Nephron (organoid): ENCODE measurements around the gene TSPAN18.

Experiments
- H3K27ac Mint-ChIP-seq, 3 experiments: 2 replicates each; pipeline ENCODE4 v1.8.0; 2020; ENCODE audit warnings: mixed read lengths in 3 of 3, mild to moderate bottlenecking in 2 of 3, moderate library complexity in 1 of 3
- H3K27me3 Mint-ChIP-seq: 2 replicates; pipeline ENCODE4 v1.8.0; 2021; ENCODE audit warnings: low read depth, mild to moderate bottlenecking, moderate library complexity, mixed read lengths
- H3K36me3 Mint-ChIP-seq: 2 replicates; pipeline ENCODE4 v1.8.0; 2020; ENCODE audit warnings: low read depth, mixed read lengths
- H3K4me1 Mint-ChIP-seq: 2 replicates; pipeline ENCODE4 v1.8.0; 2020; ENCODE audit warnings: mixed read lengths
- H3K4me3 Mint-ChIP-seq, 3 experiments: 2 replicates each; pipeline ENCODE4 v1.8.0; 2020; ENCODE audit warnings: mild to moderate bottlenecking in 3 of 3, mixed read lengths in 3 of 3, moderate library complexity in 2 of 3
- H3K9me3 Mint-ChIP-seq: 2 replicates; pipeline ENCODE4 v1.8.0; 2020; ENCODE audit warnings: mixed read lengths
- TF ChIP-seq, protein P1 (sequence below), 3 experiments: fragments of 200-600 bp; sonication (generic); IDR thresholded peaks; one replicate each; pipeline ENCODE4 v1.5.0; 2021; ENCODE audit warnings: antibody characterized with exemption in 3 of 3; ENCODE audit not compliant: unreplicated experiment in 3 of 3

The TSPAN18 gene

DNA sequence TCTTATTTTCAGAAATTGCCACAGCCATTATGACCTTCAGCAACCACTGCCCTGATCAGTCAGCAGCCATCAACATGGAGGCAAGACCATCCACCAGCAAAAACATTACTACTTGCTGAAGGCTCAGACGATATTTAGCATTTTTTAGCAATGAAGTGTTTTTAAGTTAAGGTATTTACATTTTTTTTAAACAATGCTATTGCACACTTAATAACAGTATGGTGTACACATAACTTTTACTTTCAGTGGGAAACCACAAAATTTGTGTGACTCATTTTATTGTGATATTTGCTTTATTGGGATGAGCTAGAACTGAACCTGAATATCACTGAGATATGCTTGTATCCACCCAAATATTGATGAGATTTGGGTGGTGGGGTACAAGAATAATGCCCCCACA is 110.9 kb downstream of the TSPAN18 start:
- Mint-ChIP-seq H3K36me3 (peaks cover 23% of the 10 kb centered on the region), H3K27ac (no peak overlapping the region), H3K4me1 (peaks cover 65% of the 10 kb centered on the region), H3K27me3 (no peaks in the 10 kb centered on the region), H3K4me3 (no peak overlapping the region), H3K9me3 (peaks cover 16% of the 10 kb centered on the region)
- TF ChIP-seq, protein P1, sequence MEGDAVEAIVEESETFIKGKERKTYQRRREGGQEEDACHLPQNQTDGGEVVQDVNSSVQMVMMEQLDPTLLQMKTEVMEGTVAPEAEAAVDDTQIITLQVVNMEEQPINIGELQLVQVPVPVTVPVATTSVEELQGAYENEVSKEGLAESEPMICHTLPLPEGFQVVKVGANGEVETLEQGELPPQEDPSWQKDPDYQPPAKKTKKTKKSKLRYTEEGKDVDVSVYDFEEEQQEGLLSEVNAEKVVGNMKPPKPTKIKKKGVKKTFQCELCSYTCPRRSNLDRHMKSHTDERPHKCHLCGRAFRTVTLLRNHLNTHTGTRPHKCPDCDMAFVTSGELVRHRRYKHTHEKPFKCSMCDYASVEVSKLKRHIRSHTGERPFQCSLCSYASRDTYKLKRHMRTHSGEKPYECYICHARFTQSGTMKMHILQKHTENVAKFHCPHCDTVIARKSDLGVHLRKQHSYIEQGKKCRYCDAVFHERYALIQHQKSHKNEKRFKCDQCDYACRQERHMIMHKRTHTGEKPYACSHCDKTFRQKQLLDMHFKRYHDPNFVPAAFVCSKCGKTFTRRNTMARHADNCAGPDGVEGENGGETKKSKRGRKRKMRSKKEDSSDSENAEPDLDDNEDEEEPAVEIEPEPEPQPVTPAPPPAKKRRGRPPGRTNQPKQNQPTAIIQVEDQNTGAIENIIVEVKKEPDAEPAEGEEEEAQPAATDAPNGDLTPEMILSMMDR (IDR thresholded peaks at IDR 0.05; ENCODE audit: unreplicated experiment in 3 of 3) = no peak

DNA sequence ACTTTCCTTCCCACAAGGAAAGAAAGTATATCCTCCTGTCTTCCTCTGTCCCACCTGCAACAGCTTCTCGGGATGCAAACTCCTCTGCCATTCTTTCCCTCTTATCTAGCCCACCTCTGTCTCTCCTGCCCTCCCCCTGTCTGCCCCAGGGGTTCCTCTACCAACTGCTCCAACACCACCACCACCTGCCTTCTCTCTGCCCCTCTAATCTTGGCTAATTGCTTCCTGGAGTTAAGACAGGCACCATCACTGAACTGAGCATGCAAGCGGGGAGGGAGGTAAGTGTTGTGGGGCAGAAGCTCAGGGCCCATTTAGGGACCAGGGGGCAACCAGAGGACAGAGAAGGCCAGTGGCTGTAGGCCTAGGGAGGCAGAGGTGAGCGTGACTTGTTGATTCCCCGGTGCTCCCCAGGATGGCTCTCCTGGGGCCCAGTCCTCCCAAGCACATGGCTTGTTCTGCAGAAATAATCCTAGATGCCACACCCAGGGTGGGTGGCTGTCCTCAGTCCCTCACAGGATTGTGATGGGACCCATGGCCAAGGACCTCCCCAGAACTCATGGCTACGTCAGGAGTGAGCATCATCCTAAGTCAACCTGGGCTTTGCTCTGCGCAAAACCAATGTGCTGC is 112.8 kb downstream of the TSPAN18 start:
- H3K27me3 Mint-ChIP-seq = no peaks in the 10 kb centered on the region
- TF ChIP-seq, protein P1 (IDR thresholded peaks at IDR 0.05; ENCODE audit: unreplicated experiment in 3 of 3) = no peak
- H3K4me1 Mint-ChIP-seq = peaks cover 46% of the 10 kb centered on the region
- no peak overlapping the region for H3K4me3 Mint-ChIP-seq
- peak overlapping the region; percentile 24 to 84 (median 76) for H3K27ac Mint-ChIP-seq
- H3K9me3 Mint-ChIP-seq = peaks cover 29% of the 10 kb centered on the region
- H3K36me3 Mint-ChIP-seq = peaks cover 27% of the 10 kb centered on the region

DNA sequence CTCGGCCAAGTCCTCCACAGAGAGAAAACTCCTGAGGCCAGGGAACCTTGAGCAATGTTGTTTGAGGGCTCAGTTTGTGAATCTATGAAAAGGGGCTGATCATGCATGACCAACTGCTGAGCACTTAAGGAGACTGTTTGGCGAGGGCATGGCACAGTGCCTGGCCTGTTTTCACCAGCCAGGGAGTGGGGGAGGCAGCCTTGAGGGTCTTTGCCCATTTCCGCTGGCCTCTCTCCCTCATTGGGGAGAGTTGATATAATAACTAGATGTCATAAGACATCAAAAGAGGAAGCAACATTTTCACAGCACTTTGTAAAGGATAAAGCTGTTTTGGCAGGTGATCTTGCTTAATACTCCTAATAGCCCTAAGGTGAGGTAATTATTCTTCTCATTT is 113.3 kb downstream of the TSPAN18 start:
- TF ChIP-seq, protein P1 (IDR thresholded peaks at IDR 0.05; ENCODE audit: unreplicated experiment in 3 of 3) = no peak
- Mint-ChIP-seq H3K9me3 (peaks cover 32% of the 10 kb centered on the region), H3K27me3 (no peaks in the 10 kb centered on the region), H3K4me3 (no peak overlapping the region), H3K4me1 (peaks cover 41% of the 10 kb centered on the region), H3K27ac (peak overlapping the region in 2 of 3 experiments; percentile 67 to 84), H3K36me3 (peaks cover 30% of the 10 kb centered on the region)

DNA sequence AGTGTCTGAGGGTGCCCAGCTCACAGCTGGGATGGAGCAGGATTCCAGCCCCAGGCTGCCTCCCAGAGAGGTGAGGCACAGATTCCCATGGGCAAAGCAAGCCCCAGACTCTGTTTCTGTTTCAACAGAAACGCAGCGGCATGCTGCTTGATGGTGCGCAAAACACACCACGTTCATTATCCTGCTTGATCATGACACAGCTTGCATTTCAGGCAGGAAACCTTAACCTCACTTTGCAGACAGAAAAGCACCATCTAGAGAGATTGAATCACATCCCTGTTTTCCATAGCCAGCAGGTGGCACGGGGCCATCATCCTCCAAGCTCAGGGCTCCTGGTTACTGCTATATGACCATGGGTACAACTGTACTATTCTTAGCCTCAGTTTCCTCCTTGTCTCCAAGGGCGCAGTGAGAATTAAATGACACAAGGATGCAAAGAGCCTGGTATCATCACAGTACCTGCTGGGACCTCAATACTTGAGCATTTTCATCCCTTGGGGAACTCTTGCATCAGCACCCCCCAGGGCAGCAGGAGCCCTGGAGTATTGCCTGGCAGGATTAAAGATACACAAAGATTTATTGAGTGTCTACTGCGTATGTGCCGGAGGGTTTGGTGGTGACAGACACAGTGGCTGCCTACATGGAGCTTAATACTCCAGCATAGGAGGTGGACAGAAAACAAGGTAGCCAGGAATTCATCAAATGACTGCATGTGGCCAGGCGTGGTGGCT is 113.9 kb downstream of the TSPAN18 start:
- Mint-ChIP-seq H3K4me3 (no peak overlapping the region), H3K4me1 (peaks cover 35% of the 10 kb centered on the region), H3K27ac (peak overlapping the region in 2 of 3 experiments; percentile 67 to 84), H3K27me3 (no peaks in the 10 kb centered on the region), H3K36me3 (peaks cover 30% of the 10 kb centered on the region), H3K9me3 (peaks cover 32% of the 10 kb centered on the region)
- TF ChIP-seq, protein P1 (IDR thresholded peaks at IDR 0.05; ENCODE audit: unreplicated experiment in 3 of 3) = no peak

DNA sequence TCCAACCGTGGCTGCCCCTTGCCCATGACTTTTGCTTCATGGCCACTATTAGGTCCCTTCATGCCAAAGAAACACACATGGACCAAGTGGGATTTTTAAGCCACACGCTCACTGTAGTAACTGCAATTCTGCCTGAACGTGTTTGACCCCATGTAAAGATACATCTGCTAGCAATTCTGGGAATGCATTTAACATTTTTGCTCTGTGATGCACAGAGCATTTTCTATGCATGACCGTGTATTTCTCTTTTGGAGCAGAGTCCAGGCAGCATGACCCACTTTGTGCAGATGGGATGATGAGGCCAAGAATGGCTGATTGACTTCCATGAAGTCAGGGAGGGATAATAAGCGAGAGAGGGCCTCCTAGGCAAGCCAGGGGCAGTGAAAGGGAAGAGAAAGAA is 115.5 kb downstream of the TSPAN18 start:
- peaks cover 5% of the 10 kb centered on the region for H3K27me3 Mint-ChIP-seq
- peaks cover 32% of the 10 kb centered on the region for H3K36me3 Mint-ChIP-seq
- peaks cover 32% of the 10 kb centered on the region for H3K4me1 Mint-ChIP-seq
- TF ChIP-seq, protein P1 (IDR thresholded peaks at IDR 0.05; ENCODE audit: unreplicated experiment in 3 of 3) = no peak
- peaks cover 32% of the 10 kb centered on the region for H3K9me3 Mint-ChIP-seq
- H3K27ac Mint-ChIP-seq = peak overlapping the region; percentile 81 to 82 (median 81)
- H3K4me3 Mint-ChIP-seq = no peak overlapping the region
